IgD-negative memory B cell (primary cell): ENCODE results near the gene PRRT4. TPM values are rescaled to one million over a fixed set of nuclear protein-coding genes. Genes with fewer than 3 reads are reported as not detected.

Source experiments
- H3K27ac Mint-ChIP-seq, 3 donors: one replicate each; pipeline ENCODE4 v1.8.0; 2020 to 2022; ENCODE audit warnings: mild to moderate bottlenecking in 3 of 3, mixed read lengths in 3 of 3, moderate library complexity in 1 of 3
- H3K27me3 Mint-ChIP-seq: one replicate; pipeline ENCODE4 v1.8.0; 2021; ENCODE audit warnings: mixed read lengths
- H3K36me3 Mint-ChIP-seq: one replicate; pipeline ENCODE4 v1.8.0; 2020; ENCODE audit warnings: mild to moderate bottlenecking, mixed read lengths
- H3K4me1 Mint-ChIP-seq, 3 donors: one replicate each; pipeline ENCODE4 v1.8.0; 2020 to 2022; ENCODE audit warnings: mixed read lengths in 3 of 3, mild to moderate bottlenecking in 1 of 3
- H3K4me3 Mint-ChIP-seq, 4 donors: one replicate each; pipeline ENCODE4 v1.8.0; 2020 to 2022; ENCODE audit warnings: mild to moderate bottlenecking in 4 of 4, mixed read lengths in 4 of 4, moderate library complexity in 3 of 4
- H3K9me3 Mint-ChIP-seq, 3 donors: one replicate each; pipeline ENCODE4 v1.8.0; 2020 to 2021; ENCODE audit warnings: mixed read lengths in 3 of 3, mild to moderate bottlenecking in 1 of 3
- polyA plus RNA-seq: library from polyadenylated mRNA; unstranded; fragments of 300-500 nt; fragmentation: Illumina TruSeq; gene quantifications from one replicate; pipeline ENCODE4 v1.2.3, GENCODE V29; 2021

PRRT4 gene
- polyA plus RNA-seq, 1 donor from 2014 or later, result 0.21 TPM

GRCh38 chr7:128389085-128389617 is 27.7 kb upstream of the PRRT4 start:
- no peak overlapping the region for H3K27ac Mint-ChIP-seq
- peaks cover 0 to 4% (median 0%) of the 10 kb centered on the region in 3 donors for H3K4me1 Mint-ChIP-seq
- H3K9me3 Mint-ChIP-seq, result no peaks in the 10 kb centered on the region
- peak overlapping the region in 1 of 4 donors; percentile 39 for H3K4me3 Mint-ChIP-seq
- peaks cover 4% of the 10 kb centered on the region for H3K27me3 Mint-ChIP-seq
- H3K36me3 Mint-ChIP-seq, result peaks cover 4% of the 10 kb centered on the region

DNA sequence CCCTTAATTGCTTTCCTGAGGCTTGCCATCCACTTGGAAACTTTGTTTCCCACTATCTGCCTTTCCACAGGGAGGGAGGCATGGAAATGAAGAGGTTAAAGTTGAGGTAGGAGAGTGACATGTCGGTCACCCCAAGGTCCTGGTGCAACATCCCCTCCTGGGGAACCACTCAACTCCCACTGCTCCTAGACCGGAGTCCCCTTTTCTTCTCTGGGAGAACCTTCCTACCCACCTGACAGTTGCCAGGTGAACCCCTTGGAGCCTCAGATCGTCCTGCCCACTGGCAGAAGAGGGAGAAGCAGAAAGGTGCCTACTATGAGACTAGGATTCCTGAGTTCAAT is 26.6 kb upstream of the PRRT4 start:
- H3K9me3 Mint-ChIP-seq, result no peaks in the 10 kb centered on the region
- H3K4me3 Mint-ChIP-seq, result peak overlapping the region in 1 of 4 donors; percentile 32
- no peak overlapping the region for H3K27ac Mint-ChIP-seq
- H3K27me3 Mint-ChIP-seq, result peaks cover 4% of the 10 kb centered on the region
- H3K4me1 Mint-ChIP-seq, result peaks cover 0 to 4% (median 0%) of the 10 kb centered on the region in 3 donors
- peaks cover 4% of the 10 kb centered on the region for H3K36me3 Mint-ChIP-seq

GRCh38 chr7:128387216-128388144 is 26.0 kb upstream of the PRRT4 start:
- no peak overlapping the region for H3K27ac Mint-ChIP-seq
- H3K4me1 Mint-ChIP-seq, result peaks cover 0 to 4% (median 0%) of the 10 kb centered on the region in 3 donors
- H3K36me3 Mint-ChIP-seq, result peaks cover 4% of the 10 kb centered on the region
- H3K27me3 Mint-ChIP-seq, result peaks cover 4% of the 10 kb centered on the region
- no peaks in the 10 kb centered on the region for H3K9me3 Mint-ChIP-seq
- H3K4me3 Mint-ChIP-seq, result no peak overlapping the region

- Mint-ChIP-seq H3K36me3 (peaks cover 4% of the 10 kb centered on the region), H3K4me3 (no peak overlapping the region), H3K27me3 (peaks cover 4% of the 10 kb centered on the region), H3K27ac (no peak overlapping the region), H3K4me1 (peaks cover 0 to 4% (median 0%) of the 10 kb centered on the region in 3 donors), H3K9me3 (no peaks in the 10 kb centered on the region)
These were observed 24.8 kb upstream of the PRRT4 start for GRCh38 chr7:128385988-128386925.

DNA sequence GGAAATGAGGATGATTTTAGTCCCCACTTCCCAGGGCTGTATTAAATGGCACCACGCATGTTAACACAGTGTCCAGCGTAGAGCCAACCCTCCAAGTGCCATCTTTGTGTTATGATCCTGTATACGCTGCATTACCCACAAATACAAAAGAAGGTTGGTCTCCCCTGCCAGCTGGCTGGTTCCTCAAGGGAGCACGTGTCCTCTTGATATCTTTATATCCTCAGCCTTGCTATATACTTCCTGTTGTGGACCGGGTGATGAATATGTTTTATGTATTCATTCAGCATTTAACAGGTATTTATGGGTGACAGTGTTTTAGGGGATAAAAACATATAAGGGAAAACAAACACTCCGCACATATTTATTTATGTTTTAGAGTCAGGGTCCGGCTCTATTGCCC is 23.2 kb upstream of the PRRT4 start:
- H3K4me1 Mint-ChIP-seq, result peaks cover 0 to 4% (median 0%) of the 10 kb centered on the region in 3 donors
- H3K36me3 Mint-ChIP-seq, result peaks cover 3% of the 10 kb centered on the region
- H3K27ac Mint-ChIP-seq, result no peak overlapping the region
- H3K9me3 Mint-ChIP-seq, result no peaks in the 10 kb centered on the region
- no peak overlapping the region for H3K4me3 Mint-ChIP-seq
- H3K27me3 Mint-ChIP-seq, result peaks cover 4% of the 10 kb centered on the region

GRCh38 chr7:128383776-128384175 is 22.3 kb upstream of the PRRT4 start:
- peaks cover 0 to 4% (median 0%) of the 10 kb centered on the region in 3 donors for H3K4me1 Mint-ChIP-seq
- peak overlapping the region in 1 of 3 donors; percentile 1 for H3K27ac Mint-ChIP-seq
- no peaks in the 10 kb centered on the region for H3K9me3 Mint-ChIP-seq
- peaks cover 4% of the 10 kb centered on the region for H3K27me3 Mint-ChIP-seq
- H3K4me3 Mint-ChIP-seq, result no peak overlapping the region
- peaks cover 3% of the 10 kb centered on the region for H3K36me3 Mint-ChIP-seq

- Mint-ChIP-seq H3K36me3 (peaks cover 3% of the 10 kb centered on the region), H3K27ac (no peak overlapping the region), H3K4me3 (no peak overlapping the region), H3K9me3 (no peaks in the 10 kb centered on the region), H3K27me3 (peaks cover 2% of the 10 kb centered on the region), H3K4me1 (no peaks in the 10 kb centered on the region)
These were observed 19.8 kb upstream of the PRRT4 start for GRCh38 chr7:128381161-128381821.

DNA sequence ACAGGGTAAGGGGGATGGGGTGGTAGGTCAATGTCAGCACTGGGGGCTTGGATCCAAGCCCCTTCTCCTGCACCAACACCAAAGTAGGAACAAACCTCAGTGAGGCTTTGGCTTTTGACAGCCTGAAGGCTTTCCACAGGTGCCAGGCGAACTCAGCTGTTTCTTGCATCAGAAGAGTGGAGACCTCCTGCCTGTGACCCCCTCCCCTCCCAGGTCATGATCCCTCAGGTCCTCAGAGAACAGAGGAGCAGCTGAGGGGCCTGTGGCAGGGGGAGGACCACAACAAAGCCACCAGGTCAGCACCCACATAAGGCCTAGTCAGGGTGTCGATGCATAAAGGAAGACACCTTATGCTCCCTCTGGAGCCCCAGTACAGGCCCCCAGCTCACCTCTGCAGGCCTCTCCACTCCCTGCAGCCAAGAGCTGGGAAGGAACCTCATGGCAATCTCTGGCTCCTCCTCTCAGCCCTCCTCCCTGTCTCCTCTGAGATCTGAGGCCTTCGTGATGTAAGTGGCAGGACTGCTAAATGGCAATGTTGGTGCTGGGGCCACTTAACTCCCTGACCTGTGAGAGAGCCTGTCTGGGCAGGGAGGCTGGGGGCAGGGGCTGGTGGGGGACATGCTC is 19.1 kb upstream of the PRRT4 start:
- Mint-ChIP-seq H3K9me3 (no peaks in the 10 kb centered on the region), H3K4me3 (no peak overlapping the region), H3K27me3 (peaks cover 2% of the 10 kb centered on the region), H3K27ac (no peak overlapping the region), H3K4me1 (no peaks in the 10 kb centered on the region), H3K36me3 (peaks cover under 1% of the 10 kb centered on the region)

- Mint-ChIP-seq H3K9me3 (no peaks in the 10 kb centered on the region), H3K4me1 (no peaks in the 10 kb centered on the region), H3K36me3 (no peaks in the 10 kb centered on the region), H3K27ac (peak overlapping the region in 1 of 3 donors; percentile 64), H3K4me3 (peak overlapping the region in 1 of 4 donors; percentile 18), H3K27me3 (peaks cover 2% of the 10 kb centered on the region)
These were observed 18.5 kb upstream of the PRRT4 start for GRCh38 chr7:128379900-128380479.

DNA sequence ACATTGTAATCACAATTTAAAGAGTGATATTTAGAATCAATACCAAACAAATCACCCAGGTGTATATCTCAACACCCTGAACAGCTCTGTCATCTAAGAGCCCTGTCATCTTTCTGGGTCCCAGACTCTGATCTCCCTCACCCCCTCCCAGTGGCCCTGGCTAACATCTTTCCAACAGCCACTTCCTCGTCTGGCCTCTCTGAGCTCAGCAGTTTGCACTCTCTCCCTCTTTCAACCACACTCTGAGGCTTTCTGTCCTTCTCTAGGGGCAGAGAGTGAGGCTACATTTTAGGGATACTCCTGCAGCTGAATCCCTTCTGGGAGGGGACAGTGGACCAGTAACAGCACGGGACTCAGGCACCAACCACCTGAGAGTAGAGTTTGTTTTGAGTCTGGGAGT is 17.1 kb upstream of the PRRT4 start:
- H3K9me3 Mint-ChIP-seq, result peaks cover 0 to 5% (median 0%) of the 10 kb centered on the region in 3 donors
- no peaks in the 10 kb centered on the region for H3K4me1 Mint-ChIP-seq
- H3K4me3 Mint-ChIP-seq, result no peak overlapping the region
- H3K36me3 Mint-ChIP-seq, result no peaks in the 10 kb centered on the region
- no peak overlapping the region for H3K27ac Mint-ChIP-seq
- peaks cover 2% of the 10 kb centered on the region for H3K27me3 Mint-ChIP-seq

GRCh38 chr7:128376077-128376476 is 14.6 kb upstream of the PRRT4 start:
- H3K36me3 Mint-ChIP-seq, result no peaks in the 10 kb centered on the region
- no peak overlapping the region for H3K4me3 Mint-ChIP-seq
- H3K9me3 Mint-ChIP-seq, result peaks cover 0 to 5% (median 2%) of the 10 kb centered on the region in 3 donors
- no peaks in the 10 kb centered on the region for H3K4me1 Mint-ChIP-seq
- H3K27ac Mint-ChIP-seq, result no peak overlapping the region
- H3K27me3 Mint-ChIP-seq, result peaks cover 2% of the 10 kb centered on the region

GRCh38 chr7:128374041-128374440 is 12.6 kb upstream of the PRRT4 start:
- Mint-ChIP-seq H3K9me3 (peaks cover 0 to 5% (median 2%) of the 10 kb centered on the region in 3 donors), H3K4me1 (no peaks in the 10 kb centered on the region), H3K27ac (no peak overlapping the region), H3K27me3 (peaks cover 4% of the 10 kb centered on the region), H3K4me3 (no peak overlapping the region), H3K36me3 (no peaks in the 10 kb centered on the region)

- H3K4me1 Mint-ChIP-seq, result no peaks in the 10 kb centered on the region
- peaks cover 4% of the 10 kb centered on the region for H3K27me3 Mint-ChIP-seq
- no peak overlapping the region for H3K27ac Mint-ChIP-seq
- no peak overlapping the region for H3K4me3 Mint-ChIP-seq
- no peaks in the 10 kb centered on the region for H3K36me3 Mint-ChIP-seq
- peaks cover 0 to 5% (median 2%) of the 10 kb centered on the region in 3 donors for H3K9me3 Mint-ChIP-seq
These were observed 12.1 kb upstream of the PRRT4 start for GRCh38 chr7:128373606-128374005.

DNA sequence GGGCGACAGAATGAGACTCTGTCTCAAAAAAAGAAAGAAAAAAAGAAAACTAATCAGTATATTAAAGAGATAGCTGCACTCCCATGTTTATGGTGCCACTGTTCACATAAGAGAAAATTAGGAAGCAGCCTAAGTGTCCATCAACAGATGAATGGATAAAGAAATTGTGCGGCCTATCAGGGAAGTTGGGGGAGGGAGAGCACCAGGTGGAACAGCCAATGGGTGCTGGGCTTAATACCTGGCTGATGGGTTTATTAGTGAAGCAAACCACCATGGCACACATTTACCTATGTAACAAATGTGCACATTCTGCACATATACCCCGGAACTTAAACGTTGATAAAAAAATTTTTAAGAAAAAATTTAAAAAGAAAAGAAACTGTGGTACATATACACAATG is 9.0 kb upstream of the PRRT4 start:
- H3K4me1 Mint-ChIP-seq, result no peaks in the 10 kb centered on the region
- peaks cover 4% of the 10 kb centered on the region for H3K27me3 Mint-ChIP-seq
- H3K9me3 Mint-ChIP-seq, result peaks cover 0 to 5% (median 2%) of the 10 kb centered on the region in 3 donors
- no peaks in the 10 kb centered on the region for H3K36me3 Mint-ChIP-seq
- no peak overlapping the region for H3K27ac Mint-ChIP-seq
- H3K4me3 Mint-ChIP-seq, result no peak overlapping the region
